ENCODE results near the gene MACROD1.

MACROD1 gene

GRCh38 chr11:64127267-64128072 lies 38.4 kb downstream of the MACROD1 start:
- DNase-seq: no peak

- DNase-seq: no peak
These were observed 39.1 kb downstream of the MACROD1 start for GRCh38 chr11:64126796-64127195.

GRCh38 chr11:64126371-64126770 lies 39.5 kb downstream of the MACROD1 start:
- no peak for DNase-seq

DNA sequence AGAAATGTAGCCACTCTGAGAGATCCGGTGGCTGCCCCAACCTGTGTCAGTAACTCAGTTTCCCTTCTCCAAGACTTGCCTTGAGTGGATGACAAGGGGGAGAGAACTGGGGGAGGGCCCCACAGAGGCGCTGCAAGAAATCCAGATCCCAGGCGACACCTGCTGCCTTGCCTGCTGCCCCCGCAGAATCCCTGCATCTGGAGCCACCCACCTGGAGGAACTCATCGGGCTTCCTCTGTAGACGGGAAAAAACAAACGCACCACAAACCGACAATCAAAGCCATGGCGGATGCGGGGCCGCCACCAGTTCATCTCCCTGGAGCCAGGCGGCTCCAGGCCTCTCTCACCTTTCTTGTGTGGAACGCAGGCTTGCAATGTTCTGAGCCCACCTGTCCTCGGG lies 40.2 kb downstream of the MACROD1 start:
- no peak for DNase-seq

GRCh38 chr11:64124147-64124546 lies 41.8 kb downstream of the MACROD1 start:
- DNase-seq: no peak

DNA sequence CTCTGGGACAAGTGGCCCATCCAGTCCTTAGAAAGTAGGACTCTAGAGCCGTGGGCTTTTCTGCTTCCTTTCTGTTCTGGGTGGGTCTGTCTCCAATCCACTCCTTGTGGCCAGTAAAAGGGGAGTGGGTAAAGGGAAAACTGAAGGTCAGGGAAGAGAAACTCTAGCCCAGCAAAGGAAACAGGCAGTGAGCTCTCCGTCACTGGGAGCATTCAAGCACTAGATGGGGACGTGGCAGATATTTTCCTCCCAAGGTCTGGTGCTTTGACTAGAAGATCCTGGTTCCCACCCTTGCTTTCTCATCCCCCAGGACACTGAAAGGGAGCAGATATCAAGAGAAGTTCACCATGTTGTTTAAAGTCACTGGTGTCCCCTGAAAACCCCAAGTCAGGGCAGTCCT lies 42.2 kb downstream of the MACROD1 start:
- DNase-seq: no peak

GRCh38 chr11:64122411-64123410 lies 43.2 kb downstream of the MACROD1 start:
- no peak for DNase-seq

DNA sequence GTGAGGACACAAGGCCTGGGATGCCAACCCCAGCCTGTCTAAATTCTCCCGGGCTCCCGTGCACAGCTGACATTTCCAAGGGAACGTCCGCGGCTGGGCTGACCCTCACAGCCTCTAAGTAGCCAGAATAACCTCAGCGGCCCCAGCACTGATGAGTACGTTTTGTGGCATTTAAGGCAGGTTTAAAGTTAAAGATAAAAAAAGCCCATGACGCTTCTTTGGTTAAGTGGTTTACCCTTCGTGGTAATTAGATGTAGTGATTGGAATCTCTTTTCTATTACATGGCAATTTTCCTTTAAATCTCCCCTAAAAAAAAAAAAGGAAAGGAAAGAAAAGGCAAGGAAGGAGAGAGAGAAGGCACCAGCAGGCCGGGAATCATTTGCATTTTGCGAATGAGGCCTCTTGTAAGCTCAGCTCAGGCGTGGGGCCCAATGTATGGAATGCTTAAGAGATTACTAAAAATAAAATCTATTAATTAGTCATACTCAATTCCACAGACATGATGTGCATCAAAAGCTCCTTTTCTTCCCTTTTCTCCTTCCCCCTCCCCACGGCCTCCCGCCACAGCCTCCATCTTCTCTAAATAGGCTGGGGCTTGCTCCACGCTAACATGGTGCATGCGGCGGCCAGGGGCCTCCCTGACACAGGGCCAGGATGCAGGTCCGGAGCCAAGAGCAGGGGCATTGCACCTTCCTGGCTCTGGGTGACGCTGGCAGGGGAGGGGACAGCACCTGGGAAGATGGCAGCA lies 44.1 kb downstream of the MACROD1 start:
- DNase-seq: no peak

DNA sequence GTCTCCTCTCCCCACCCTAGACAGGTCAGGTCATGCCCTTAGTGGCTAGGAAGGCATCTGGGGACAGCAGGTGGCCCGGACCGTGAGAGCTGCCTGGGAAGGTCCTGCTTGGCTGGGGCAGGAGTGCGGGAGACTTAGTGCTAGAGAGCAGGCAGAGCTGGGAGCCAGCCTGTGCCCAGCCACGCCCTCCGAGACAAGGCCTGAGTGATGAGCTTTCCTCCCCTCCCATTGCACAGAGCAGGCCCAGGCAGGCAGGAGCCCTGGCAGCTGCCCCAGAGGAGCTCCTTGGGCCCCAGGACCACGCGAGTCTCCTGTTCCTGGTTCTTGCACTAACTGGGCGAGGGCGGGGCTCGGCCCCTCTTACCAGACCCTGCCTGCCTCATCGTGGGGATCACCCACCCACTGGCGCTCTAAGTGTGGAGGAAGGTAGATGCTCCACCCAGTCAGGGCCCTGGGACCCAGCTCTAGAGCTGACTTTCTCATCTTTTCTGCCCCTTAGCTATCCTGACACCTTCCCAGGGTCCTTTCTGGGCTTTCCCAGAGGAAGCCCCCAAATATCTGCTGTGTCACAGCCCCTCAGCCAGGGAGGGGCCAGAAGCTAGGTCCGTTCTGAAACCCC lies 44.9 kb downstream of the MACROD1 start:
- no peak for DNase-seq

GRCh38 chr11:64119700-64120099 lies 46.2 kb downstream of the MACROD1 start:
- DNase-seq: no peak

DNA sequence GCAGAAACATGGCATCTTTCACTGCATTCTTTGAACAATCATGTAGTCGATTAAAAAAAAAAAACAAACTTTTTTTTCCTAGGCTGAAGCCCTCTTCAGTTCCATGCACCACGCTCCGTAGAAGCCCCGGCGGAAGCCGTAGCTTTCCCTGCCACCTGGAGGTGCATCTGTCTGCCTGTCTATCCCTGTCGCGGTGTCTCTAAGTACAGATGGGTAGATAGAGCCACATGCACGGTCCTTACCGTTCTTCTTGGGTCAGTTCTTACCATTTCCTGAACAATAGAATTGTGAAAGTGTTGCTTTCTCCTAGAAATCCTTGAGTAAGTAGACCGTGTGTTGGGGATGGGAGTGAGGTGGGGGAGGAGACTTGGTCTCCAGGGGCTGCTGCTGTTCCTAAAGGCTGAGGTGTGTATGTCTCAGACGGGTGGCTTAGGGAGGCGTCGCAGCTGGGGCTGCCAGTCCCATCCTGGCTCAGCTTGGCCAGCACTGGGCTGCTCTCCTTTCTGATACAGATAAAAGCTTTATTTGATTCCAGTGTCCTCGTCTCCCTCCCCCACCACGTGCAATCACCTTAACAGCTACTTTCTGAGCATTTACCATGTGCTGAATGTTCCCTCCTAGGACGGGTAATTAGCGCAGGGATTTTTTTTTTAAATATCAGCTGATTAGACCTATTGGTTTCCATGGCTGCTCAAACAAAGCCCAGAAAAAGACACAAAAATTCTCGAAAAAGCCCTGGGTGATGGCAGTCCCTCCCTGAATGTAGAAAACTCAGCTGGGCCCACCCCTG lies 46.8 kb downstream of the MACROD1 start:
- no peak for DNase-seq

GRCh38 chr11:64117763-64118459 lies 48.0 kb downstream of the MACROD1 start:
- no peak for DNase-seq

DNA sequence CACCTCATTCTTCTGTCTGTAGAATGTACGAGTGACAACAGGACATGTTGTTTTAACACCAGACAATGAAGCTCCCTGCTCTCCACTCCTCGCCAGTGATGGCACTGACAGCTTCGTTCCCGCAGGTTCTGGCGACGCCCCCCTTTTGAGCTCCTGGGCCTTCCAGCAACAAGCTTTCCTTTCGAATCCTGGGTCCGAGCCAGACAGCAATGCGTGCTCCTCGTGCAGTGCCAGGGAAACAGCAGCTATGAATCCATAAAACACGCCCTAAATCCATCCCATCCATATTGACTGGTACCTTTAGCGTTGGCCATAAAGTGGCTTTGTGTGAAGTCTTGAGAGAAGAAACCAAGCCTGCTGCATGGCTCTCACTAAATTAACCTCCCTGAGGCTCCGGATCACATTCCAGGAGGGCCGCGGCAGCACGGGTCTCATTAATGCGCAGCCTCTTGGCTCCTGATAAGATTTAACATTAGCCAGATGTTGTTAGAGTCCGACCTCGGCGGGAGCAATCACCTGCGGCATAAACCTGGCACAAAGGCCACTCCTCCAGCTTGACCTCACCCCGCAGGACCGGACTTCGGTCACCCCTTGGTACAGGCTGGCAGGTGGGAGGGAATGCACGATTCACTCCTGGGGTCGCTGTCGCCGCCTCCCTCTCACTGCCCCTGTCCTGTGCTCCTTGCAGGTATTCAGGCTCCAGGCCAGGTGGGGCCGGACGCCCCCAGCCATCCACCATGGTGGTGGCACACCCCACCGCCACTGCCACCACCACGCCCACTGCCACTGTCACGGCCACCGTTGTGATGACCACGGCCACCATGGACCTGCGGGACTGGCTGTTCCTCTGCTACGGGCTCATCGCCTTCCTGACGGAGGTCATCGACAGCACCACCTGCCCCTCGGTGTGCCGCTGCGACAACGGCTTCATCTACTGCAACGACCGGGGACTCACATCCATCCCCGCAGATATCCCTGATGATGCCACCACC lies 50.1 kb downstream of the MACROD1 start:
- DNase-seq: no peak

GRCh38 chr11:64114231-64114630 lies 51.7 kb downstream of the MACROD1 start:
- DNase-seq: no peak

DNA sequence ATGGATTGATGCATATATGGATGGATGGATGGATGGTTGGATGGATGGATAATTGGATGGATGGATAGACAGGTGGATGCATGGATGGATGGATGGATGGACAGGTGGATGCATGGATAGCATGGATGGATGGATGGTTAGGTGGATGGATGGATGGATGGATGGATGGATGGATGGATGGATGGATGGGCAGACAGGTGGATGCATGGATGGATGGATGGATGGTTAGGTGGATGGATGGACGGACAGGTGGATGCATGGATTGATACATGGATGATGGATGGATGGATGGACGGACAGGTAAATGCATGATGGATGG lies 52.5 kb downstream of the MACROD1 start:
- no peak for DNase-seq

GRCh38 chr11:64112771-64113461 lies 53.0 kb downstream of the MACROD1 start:
- no peak for DNase-seq

DNA sequence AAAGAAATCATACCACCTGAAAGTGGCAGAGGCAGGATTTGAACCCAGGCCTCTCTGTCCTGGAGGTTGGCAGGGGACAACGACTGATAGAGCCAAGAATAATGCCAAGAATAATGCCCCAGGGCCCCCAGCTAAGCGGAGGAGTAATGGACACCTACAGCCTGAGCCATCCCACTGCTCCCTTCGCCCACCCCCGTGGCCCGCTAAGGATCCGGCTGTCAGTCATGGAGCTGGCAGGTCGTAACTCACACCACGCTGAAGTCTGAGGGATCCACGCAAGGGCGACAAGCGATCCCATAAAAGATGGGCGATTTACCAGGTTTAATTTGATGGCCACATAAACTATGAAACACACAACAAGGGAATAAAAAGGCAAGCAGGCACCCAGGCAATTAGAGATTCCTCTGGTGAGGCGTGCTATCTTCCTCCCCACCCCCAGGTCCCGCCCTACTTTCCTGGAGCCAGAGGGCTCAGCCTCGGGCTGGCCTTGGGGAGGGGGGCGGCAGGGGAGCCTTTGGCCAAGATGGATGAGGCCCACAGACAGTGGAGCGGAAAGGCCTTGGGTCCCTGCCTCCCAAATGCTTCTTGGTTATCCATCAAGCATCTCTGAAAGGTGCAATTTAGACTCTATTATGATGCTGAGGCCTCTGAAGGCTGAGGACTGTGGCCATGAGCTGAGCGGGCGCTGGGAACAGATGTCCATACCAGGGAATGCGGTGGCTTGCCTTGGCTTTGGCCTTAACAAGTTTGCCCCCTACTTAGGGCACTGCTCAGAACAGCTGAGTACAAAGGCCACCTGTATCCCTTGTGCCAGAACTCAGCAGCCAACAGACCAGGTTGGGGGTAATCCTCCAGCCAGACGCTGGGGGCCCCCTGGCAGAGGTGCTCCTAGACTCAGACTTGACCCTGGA lies 55.2 kb downstream of the MACROD1 start:
- no peak for DNase-seq

DNA sequence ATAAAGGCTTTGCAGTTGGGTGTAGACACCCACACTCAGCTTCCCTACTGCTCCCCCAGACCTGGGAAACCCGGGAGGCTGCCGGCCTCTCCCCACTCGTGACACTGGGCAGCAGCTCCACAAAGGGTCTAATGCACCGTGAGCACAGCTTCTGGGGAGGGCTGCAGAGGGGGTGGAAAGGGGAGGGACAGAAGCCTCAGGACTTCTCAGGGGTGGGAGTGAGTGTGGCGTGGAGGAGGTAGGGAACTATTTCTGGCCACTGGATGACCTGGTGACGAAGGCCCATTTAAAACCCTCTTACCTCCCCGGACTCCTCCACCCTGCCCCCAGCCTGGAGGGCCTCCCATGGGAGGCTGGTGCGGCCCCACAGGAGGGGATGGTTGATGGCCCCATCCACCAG lies 56.6 kb downstream of the MACROD1 start:
- no peak for DNase-seq
